Activated CD4-positive, alpha-beta T cell treated with anti-CD3 and anti-CD28 coated beads for 4 hours (primary cell): ENCODE results near the gene C2CD2.
"Not testable (repeated sequence)": the region's sequence is repeated elsewhere in the genome, so short reads cannot be mapped to it uniquely, and the experiment has no call there.

ENCODE experiments used
- DNase-seq, 2 donors: peaks; one replicate each; pipeline ENCODE4 v3.0.0-alpha.2; 2020

The C2CD2 gene

DNA sequence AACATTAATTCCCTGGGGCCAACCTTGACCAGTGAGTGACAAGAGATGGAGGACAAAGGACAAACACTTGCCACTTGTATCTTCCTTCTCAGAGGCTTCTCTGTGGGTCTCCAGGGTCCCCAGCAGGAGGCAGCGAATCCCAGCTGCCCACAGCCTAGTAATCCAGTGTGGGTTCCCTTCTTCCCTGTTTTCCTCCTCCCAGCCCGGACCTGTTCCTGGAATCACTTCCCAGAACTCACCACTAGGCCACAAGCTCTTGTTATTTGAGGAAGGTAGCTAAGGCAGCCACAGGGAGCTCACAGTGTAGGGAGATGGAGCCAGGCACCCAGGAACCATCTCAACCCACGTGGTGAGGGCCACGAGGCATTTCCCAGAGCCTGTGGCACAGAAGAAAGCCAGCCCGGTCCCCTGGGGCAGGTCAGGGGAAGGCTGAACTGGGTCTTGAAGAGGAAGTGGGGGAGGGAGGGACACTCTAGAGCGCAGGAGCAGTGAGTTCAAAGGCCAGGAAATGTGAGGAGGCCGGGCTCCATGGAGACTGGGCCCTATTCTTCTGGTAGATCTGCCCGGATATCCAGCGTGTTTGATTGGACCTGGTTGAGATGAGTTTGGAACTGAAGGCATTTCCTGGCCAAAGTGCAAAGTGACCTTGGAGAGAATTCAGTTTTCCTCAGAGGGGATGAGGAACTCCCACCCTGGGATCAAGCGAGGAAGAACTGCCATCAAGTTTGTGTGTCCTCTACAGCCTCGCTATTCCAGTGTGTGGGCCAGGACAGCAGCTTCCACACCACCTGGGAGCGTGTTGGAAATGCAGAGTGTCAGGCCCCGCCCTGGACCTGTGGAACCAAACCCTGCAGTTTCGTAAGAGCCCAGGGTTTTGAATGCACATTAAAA lies 20.3 kb upstream of the C2CD2 start:
- peak in 1 of 2 donors; percentile 8 for DNase-seq

DNA sequence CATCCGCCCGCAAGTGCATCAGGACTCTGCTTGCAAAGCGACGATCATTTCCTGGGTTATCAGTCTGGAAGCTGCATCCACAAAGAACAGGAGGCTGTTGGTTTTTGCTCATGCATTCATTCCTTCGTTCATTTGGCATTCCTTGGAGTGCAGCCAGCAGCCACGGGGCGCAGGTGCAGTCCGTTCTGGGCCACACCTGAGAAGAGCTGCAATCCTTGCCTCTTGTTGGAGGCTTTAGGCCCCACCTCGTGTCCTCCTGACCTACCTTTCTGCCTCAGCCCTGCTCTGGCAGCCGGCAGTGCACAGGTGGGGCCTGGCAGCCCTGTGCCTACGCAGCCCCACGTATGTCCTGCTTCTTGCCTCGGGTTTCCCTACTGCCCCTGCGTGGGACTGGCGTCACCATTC lies 19.6 kb upstream of the C2CD2 start:
- no peak for DNase-seq

DNA sequence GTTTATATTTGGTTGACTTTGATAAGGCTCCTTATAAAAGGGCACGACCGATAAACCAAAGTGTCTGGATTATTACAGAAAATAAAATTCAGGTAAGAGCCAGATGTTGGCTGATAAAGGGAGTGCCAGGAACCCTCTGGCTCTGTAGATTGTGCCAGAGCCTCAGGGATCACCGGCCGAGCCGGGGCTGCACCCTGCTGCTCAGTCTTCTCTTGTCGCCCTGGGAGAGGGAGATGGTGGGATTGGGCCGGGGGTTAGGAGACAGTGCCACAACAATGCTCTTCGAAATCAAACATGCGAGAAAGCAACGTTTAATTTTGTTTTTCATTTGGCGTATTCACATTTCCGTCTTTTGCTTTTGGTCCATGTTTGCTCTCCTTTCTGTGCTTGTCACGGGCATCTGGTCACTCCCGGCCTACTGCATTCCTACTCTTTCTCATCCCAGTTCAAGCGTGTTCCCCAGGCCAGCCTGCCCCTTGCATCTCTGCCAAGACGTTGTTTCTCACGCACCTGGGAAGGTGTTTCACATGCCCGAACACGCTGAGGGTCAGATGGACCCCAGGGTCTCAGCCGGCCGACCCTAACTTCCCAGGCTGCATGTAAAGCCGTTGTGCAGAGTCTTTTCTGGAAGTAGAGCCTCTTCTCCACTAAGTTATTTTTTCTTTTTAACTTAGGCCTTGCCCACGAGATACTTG lies 18.8 kb upstream of the C2CD2 start:
- no peak for DNase-seq

DNA sequence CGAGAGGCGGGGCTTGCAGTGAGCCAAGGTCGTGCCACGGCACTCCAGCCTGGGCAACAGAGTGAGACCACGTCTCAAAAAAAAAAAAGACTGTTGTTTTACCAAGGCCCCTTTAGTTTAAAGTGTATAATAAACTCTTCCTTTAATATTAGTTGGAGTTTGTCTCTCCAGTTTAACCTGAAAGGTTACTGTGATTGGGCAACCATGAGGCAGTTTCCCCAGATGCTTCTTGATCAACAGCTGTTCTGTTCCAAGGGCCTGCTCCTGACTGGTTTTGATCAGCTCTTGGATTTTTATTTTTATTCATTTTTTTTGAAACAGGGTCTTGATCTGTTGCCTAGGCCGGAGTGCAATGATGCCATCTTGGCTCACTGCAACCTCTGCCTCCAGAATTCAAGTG lies 18.1 kb upstream of the C2CD2 start:
- DNase-seq = no peak

DNA sequence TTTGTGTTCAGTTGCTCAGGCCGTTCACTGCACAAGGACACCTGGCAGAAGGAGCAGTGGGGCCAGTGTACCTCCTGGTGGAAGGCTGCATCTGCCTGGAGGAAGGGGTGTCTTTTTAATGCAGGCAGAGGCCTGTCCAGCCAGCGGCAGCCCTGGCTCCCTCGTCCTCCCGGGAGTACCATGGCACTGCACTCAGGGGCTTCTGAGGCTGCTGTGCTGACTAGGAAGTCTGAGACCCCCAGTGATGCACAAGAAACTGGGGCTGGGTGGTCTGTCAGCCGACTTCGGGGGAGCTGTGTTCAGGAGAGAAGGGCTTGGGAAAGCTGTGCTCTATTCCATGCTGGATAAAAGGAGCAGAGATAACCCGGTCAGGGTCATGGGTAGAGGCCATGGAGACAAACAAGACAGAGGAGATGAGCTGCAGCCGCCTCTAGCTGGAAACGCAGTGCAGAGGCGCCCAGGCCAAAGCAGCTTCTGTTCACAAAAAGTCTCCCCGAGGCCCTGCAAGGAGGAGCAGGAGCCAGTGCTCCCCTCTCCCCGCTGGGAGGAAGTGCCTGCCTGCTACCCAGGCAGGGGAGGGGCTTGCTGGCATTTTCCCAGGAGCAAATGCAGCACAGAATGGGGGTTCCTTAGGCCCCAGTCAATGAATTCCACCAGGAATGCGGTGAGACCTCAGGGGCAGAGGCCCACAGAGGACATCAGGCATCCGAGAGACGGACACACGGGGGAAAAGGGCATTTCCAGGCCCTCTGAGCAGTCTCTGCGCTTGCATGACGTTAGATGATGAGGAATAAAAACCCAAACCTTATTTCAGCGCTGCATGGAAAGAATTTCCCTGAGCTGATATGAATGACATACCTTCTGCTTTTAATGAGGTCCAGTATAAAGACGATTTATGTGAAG lies 17.2 kb upstream of the C2CD2 start:
- no peak for DNase-seq

DNA sequence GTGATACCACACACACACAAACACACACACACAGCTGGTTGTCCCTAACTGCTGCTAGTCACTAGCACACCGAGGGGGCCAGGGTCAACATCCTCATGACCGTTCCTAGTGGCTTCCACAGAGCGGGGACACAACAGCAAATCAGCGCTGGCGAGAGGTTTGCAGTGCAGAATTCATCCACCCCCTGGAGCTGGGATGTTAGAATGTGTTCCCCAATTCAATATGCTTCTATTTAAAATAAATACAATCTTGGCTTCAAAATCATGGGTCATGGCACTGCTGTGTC lies 16.2 kb upstream of the C2CD2 start:
- no peak for DNase-seq

DNA sequence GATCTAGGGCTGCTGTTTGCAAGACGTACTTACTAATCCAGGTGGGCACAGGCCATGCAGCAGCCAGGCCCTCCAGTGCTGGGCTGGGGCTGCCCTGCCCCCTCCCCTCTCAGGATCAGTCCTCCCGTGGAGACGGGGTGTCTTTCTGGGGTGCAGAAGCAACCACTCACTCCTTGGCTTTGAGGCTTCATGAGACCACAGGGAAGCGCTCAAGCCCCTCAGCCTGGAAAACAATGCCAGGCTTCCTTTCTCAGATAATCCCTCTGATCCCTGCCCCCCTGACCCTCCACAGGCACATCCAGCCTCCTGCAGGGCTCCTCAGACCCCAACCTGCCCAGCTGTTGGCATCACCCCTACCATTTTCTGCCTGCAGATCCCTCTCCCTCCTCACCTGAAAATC lies 13.9 kb upstream of the C2CD2 start:
- DNase-seq = no peak

DNA sequence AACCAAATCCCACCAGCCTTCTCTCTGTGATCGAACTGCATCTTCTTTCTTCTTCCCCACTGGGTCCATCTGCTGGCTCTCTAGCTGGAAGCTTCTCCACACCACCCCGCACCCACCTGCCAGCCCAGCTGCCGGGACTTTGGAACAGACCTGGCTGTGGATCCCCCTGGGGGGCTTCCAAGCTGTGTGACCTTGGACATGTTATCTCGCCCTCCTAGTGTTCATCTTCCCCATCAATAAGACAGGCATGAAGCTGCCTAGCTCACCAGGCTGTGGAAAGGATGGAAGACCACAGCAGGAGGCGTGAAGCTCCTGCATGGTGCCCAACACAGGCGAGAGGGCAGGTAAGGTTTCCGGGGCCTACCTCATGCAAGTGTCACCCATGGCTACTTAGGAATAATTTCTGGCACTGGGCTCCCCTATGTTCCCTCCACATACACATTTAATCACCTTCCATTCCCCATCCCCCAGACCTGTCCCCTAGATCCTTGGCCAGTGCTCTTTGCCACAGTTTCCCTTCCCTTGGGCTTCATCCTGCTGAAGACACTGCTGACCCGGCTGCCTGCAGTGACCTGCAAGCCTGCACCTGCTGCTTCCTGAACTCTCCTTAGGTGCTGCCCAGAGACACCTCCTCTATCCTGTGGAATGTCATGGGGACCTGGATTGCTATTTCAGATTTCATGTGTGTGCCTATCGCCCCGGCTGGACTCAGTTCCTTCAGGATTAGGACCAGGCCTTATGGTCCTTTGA lies 13.2 kb upstream of the C2CD2 start:
- DNase-seq = no peak

DNA sequence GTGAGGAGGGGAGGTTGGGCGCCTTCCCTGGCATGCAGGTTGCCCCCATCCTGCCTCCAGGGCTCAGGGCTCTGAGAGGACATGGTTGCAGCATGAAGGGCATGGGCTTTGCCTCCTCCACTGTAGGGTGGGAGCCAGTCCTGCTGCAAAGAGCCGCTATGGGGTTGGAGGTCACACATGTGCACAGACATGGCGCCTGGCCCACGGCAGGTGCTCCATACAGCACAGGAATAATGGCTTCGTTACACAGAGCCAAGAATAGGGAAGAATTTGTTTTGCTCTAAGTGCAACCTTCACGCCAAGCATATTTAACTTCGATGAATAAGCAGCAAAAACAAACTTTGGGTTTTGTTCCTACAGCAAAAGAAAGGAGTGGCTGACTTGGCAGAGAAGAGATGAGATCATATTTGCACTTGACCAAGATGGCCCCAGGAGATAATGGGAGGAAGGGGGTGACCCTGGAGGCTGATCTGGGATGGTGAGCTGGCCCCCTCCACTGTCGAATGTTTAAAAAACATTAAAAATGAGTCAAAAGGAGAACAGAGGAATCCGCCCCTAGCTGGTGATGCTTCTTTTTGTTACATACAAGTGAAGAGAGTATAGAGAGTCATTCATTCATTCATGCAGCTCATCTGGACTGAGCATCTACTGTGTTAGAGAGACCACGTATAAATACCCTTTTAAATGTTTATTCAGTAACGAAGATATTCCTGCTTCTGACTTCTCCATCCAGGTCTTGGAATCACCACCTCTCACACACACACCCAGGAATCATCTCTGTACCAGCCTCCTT lies 12.4 kb upstream of the C2CD2 start:
- no peak for DNase-seq

DNA sequence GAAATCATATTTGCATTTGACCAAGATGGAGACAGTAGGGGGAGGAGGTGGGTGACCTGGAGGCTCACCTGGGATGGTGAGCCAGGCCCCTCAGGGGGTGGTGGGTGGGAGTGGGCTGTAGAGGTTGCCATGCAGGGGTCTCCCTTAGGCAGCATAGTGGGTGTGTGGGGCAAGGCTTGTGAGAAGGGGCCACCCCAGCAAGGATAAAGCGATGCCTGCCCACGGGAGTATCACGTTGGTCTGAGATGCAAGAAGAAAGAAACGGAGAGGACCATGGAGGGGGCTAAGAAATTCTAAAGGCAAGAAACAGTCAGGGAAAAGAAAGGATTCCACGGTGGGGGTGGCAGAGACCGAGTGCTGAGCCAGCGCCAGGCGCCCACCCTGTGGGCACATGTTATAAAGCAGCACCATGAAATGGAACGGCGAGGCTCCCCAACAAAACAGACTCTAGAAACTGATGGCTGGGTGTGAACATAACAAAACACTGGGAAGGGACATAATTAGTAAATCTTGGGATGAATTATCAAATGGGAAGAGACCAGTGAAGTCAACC lies 11.7 kb upstream of the C2CD2 start:
- DNase-seq = no peak

DNA sequence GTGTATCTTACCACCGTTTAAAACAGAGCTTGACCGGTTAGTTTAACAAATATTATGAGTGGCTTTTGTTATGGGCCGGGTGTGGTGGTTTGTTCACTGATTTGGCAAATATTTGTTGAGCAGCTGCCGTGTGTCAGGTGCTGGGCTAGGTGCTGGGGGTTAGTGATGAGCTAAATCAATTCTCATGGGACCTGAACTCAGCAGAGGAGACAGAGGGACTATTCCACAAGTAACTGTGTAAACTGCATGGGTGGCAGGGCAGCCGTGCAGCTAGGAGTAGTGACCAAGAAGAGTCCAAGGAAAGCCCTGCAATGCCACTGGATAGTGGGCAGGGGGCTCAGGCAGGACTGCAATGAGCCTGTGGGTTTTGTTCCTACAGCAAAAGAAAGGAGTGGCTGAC lies 11.2 kb upstream of the C2CD2 start:
- no peak for DNase-seq

DNA sequence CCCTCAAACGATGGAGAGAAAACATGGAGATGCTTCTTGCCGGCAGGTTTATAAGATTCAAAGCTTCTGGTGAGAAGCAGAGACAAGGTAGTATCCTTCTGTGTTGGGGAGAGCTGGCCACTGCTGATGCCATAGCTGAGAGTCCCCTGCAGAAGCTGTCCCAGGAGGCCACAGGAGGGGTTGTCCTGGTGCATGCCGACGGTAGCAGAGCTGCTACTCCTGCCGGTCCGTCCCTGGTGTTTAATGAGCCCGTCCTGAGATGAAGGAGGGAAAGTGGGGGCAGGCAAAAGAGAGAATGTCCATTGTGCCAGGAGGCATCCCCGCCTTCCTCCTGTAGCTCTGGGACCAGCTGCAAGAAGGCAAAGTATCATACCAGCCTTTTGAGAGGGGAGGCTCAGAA lies 10.4 kb upstream of the C2CD2 start:
- no peak for DNase-seq

DNA sequence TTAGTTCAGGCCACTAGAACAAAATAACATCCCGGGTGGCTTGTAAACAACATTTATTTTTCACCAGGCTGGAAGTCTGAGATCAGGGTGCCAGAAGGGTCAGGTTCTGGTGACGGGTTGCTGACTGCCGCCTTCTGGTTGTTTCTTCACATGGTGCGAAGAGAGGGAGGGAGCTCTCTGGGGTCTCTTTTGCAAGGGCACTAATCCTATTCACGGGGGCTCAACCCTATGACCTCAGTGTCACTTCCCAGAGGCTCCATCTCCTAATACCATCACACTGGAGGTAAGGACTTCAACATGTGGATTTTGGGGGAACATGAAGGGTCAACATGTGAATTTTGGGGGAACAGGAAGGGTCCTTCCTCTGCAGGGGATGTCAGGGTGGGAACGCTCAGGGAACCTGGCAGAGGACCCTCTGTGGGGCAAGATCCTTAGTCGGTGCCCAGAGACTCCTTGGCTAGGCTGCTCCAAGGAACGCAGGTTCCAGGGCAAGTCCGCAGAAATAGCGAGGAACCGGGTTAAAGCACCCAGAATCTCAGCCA lies 8.7 kb upstream of the C2CD2 start:
- DNase-seq = no peak

DNA sequence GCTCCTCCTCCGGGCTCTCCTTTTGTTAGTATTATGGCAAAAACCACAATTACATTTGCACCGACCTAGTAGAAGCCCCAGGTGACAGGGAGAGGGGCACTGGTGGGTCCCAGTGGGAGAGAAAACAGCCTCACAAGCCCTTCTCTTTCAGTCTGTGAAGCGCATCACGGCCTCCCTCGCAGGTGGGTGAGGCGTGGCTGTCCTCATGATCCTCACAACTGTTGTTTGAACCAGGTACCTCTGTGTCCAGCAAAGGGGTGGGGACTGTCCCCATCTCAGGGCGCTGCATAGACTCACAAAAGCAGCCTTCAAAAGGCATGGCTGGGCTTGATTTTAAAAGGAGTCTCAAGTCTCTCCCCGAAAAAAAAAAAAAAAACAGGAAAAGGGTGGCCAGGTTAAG lies 7.9 kb upstream of the C2CD2 start:
- DNase-seq = no peak

DNA sequence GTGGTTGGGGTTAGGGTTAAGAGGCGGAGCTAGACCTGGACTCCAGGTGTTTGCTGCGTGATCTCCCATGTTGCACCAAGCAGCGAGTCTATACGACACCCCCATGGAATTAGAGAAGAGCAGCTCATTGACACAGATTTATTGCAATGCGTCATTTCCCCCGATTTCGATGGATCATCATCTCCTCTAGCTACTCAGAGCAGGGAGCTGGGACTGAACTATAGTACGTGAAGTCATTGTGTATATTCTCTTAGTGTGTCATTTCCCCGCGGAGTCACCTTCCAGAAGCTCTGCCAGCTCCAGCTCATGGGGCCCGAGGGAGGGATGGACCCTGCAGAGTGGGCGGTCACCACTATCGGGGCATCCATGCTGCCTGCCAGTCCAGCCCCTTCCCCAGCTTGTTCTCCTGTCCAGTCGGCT lies 7.5 kb upstream of the C2CD2 start:
- no peak for DNase-seq

DNA sequence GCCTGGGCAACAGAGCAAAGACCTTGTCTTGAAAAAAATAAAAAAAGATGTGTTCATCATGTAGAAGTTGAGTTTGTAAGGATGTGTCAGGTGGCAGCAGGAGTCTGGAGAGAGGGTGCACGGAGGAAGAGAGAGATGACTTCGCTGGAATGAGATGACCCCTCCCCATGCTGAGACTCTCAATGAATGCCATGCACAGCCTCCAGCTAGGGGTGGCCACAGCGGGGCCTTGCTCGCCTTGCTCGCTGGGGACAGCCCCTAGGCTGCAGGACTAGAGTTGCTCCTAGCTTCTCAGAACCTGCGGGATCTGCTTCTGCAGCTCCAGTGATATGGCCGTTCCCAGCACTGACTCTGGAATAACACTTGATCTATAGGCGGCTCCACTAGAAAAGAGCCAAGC lies 6.6 kb upstream of the C2CD2 start:
- no peak for DNase-seq

DNA sequence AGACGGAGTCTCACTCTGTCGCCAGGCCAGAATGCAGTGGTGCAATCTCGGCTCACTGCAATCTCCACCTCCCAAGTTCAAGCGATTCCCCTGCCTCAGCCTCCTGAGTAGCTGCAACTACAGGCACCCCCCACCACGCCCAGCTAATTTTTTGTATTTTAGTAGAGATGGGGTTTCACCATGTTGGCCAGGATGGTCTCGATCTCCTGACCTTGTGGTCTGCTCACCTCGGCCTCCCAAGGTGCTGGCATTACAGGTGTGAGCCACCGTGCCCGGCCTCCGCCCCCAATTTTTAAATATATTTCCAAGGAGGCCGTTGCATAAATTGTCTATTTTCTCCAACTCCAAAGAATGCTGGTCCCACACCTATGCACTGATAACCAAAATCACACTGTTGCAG lies 5.9 kb upstream of the C2CD2 start:
- not testable (repeated sequence) for DNase-seq

DNA sequence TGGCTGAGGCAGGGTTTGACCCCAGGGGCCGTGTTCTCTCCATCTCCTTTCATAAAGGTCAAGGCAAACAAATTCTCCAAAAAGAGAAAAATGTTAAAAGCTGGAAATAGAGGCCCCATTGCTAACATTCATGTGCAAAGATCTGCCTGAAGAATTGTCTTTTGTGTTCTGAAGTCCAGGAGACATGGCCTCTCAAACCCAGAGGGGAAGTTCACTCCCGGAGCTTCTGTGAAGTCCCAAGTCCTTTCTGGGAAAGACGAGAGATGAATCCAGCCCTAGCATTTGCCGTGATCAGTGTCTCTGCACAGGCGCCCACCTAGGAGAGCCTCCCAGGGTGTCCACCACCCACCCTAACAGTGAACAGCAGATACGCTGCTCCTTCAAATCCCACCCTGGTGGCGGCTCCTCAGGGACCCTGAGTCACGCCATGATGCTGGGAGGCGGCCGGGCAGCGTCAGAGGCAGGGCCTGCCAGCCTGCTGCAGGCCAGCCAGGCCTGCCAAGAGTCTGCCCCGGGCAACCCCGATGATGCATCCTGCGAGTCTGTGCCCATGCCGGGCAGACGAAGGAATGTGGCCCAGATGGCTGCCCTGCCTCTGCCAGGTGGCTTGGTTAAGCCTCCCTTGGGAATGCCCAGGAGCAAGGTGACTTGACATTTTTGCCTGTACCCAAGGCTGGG lies 5.2 kb upstream of the C2CD2 start:
- no peak for DNase-seq

DNA sequence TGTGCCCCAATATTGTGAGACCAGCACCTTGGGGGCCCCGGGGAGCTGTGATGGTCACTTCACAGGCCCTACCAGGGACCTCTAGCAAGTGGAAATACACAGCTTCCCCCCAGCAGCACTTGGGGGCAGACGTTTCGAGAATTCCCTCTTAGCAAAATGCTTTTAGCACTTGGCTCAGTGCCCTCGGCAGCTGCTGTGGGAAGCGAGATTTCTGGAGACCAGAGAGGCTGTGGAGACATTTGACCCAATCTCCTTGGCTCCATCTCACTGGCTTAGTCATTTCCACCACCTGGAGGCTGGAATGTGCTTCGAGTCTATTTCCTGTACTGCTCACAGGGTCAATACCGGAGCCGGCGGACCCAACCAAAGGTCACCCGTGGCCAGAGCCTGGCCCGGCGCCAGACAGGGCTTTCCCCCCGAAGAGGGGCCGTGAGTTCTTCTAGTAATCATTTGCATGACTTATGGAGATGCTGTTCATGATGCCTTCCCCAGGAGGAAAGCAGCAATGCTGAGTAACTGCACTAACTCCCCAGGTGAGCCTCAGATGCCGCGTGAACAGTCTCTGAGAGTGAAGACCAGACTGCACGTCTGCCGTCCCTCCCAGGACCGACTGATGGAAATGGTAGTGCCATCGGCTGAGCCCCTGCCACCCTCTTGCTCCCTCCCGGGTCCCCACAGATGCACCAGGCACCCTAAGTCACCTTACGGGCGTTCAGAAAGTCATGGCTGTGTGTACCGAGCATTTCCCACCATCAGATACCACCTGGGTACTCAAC lies 4.4 kb upstream of the C2CD2 start:
- DNase-seq = no peak
